Heart right ventricle (tissue), 16 donors: ENCODE results near the gene PPEF2. TPM values are rescaled to one million over a fixed set of nuclear protein-coding genes. Genes with fewer than 3 reads are reported as not detected.

Experiments used
- ATAC-seq, 8 donors: fragments of 200-7000 bp; cut with Tn5 transposase; one replicate each; pipeline ENCODE4 v1.9.1; 2020; ENCODE audit warnings: mild to moderate bottlenecking in 8 of 8, moderate library complexity in 8 of 8, moderate number of reproducible peaks in 1 of 8
- DNase-seq, 2 donors: peaks; one replicate each; pipeline ENCODE4 v3.0.0-alpha.2; 2020
- H3K27ac ChIP-seq, 10 donors: fragments of 200-600 bp; sonication (generic) in 2 of 10; one replicate each; pipeline versions ENCODE4 v1.5.0 to v1.8.0; 2020 to 2022; ENCODE audit warnings: mild to moderate bottlenecking in 3 of 10
- H3K27me3 ChIP-seq, 7 donors: fragments of 200-600 bp; one replicate each; pipeline ENCODE4 v1.8.0; 2021 to 2022; ENCODE audit warnings: mild to moderate bottlenecking in 2 of 7
- H3K36me3 ChIP-seq, 9 donors: fragments of 200-600 bp; sonication (generic) in 1 of 9; one replicate each; pipeline versions ENCODE4 v1.5.0 to v1.8.0; 2020 to 2022; ENCODE audit warnings: mild to moderate bottlenecking in 2 of 9
- H3K4me1 ChIP-seq, 9 donors: fragments of 200-600 bp; sonication (generic) in 1 of 9; one replicate each; pipeline versions ENCODE4 v1.5.0 to v1.8.0; 2020 to 2022; ENCODE audit warnings: mild to moderate bottlenecking in 4 of 9
- H3K4me3 ChIP-seq, 10 donors: fragments of 200-600 bp; sonication (generic) in 2 of 10; one replicate each; pipeline versions ENCODE4 v1.5.0 to v1.8.0; 2020 to 2022; ENCODE audit warnings: mild to moderate bottlenecking in 7 of 10, moderate library complexity in 2 of 10
- H3K9me3 ChIP-seq, 11 donors: fragments of 200-600 bp in 10 of 11; sonication (generic) in 2 of 11; one replicate each; pipeline versions ENCODE4 v1.5.0 to v1.8.0; 2013 to 2022; ENCODE audit warnings: mild to moderate bottlenecking in 2 of 11, control low read depth in 1 of 11, moderate library complexity in 1 of 11
- CTCF ChIP-seq, 9 donors: fragments of 200-600 bp; sonication (generic) in 2 of 9; IDR thresholded peaks; one replicate each; pipeline versions ENCODE4 v1.5.0 to v1.8.0; 2021 to 2022; ENCODE audit warnings: antibody characterized with exemption in 9 of 9, mild to moderate bottlenecking in 5 of 9, moderate library complexity in 1 of 9
- WGBS, 2 donors: extraction: QIAGEN DNeasy Blood & Tissue Kit; methylation state at CpG; one replicate each; pipeline ENCODE4 v1.1.7; 2013; ENCODE audit warnings: inconsistent platforms in 1 of 2; 5-methylcytosine and 5-hydroxymethylcytosine counted together
- intact Hi-C, 10 donors: fragments of 100-400 bp; cut with DNase I; formaldehyde crosslinking; loops; one replicate each; pipeline versions ENCODE4 v1.11.1 to v1.14.2; 2022
- polyA plus RNA-seq, 2 donors: library from polyadenylated mRNA; stranded (reverse); fragments of 200-250 nt; gene quantifications; one replicate each; pipeline ENCODE4 v1.2.3, GENCODE V29; 2013
- total RNA-seq, 10 donors: library from RNA; stranded (reverse); fragmentation: NEBNext Ultra II Directional in 3 of 10; extraction: Animal tissue kit (Norgen Biotek cat#: 25700) in 3 of 10; gene quantifications; one replicate each; pipeline versions ENCODE4 v1.2.1 to v1.2.4, GENCODE V29; 2021 to 2023
- donor health status: Arrhythmogenic right ventricular cardiomyopathy.
- donor health status: ischemic (EF 13 %, LVEDD 7.1; RV severe dilation, severe dysfunction).
- donor health status: healthy with polysubstance abuse.
- donor health status: DM: no; HTN: yes; CAD: no.
- donor health status: DM: no; HTN: no; CAD: no.
- donor health status: ischemic (EF 25% LVEDD 6.9; RV normal size, moderate dysfunction).
- donor health status: ischemic (EF 25% LVEDD 5.7; RV mildly dilated, moderate dysfunction).
- donor health status: healthy.
- donor health status: DM: yes; HTN: yes; CAD: no.
- donor health status: Ischemic cardiomyopathy.
- donor health status: ischemic (EF 35%, LVEDD 5.7; RV mildly dilated, moderate dysfunction).
- donor health status: nonischemic (EF 11% LVEDD 7.7; RV severe dilation, severe dysfunction).
- donor health status: DM: yes; HTN: yes; CAD: no.
- donor health status: PGD.
- donor health status: ischemic (EF 29% LVEDD 5.4; RV normal size, mild dysfunction).
- donor health status: nonischemic (EF 23%, LVEDD 6.1; RV moderate dilation, normal function).

PPEF2 gene
- total and polyA plus RNA-seq, 12 donors: not detected

- no peak for DNase-seq
These were observed 22.1 kb upstream of the PPEF2 start for GRCh38 chr4:75924309-75924827.

GRCh38 chr4:75922588-75922987, 20.3 kb upstream of the PPEF2 start:
- Histone ChIP-seq H3K36me3 (peaks cover 0 to 91% (median 11%) of the 10 kb centered on the region in 9 donors), H3K27ac (no peak overlapping the region), H3K4me3 (no peak overlapping the region), H3K9me3 (no peaks in the 10 kb centered on the region), H3K4me1 (peaks cover 0 to 8% (median 0%) of the 10 kb centered on the region in 9 donors), H3K27me3 (no peaks in the 10 kb centered on the region)
- intact Hi-C loops: no loop called here
- no peak for DNase-seq
- no peak for TF ChIP-seq CTCF (IDR thresholded peaks at IDR 0.05)
- ATAC-seq: no peak
- 84% methylated on average over 1 of the region's 1 CpG for whole genome bisulfite sequencing, 2 donors

More at GRCh38 chr4:75924309-75924827, 22.1 kb upstream of the PPEF2 start:
- Histone ChIP-seq H3K9me3 (no peaks in the 10 kb centered on the region), H3K4me3 (no peak overlapping the region), H3K4me1 (peaks cover 0 to 8% (median 0%) of the 10 kb centered on the region in 9 donors), H3K36me3 (peaks cover 0 to 90% (median 11%) of the 10 kb centered on the region in 9 donors), H3K27ac (no peak overlapping the region), H3K27me3 (no peaks in the 10 kb centered on the region)
- no peak for ATAC-seq
- intact Hi-C loops: no loop called here
- 95 to 96% methylated on average over 5 of the region's 5 CpGs for WGBS, 2 donors
- no peak for TF ChIP-seq CTCF (IDR thresholded peaks at IDR 0.05)

- ATAC-seq (no peak), DNase-seq (no peak)
- Histone ChIP-seq H3K9me3 (no peaks in the 10 kb centered on the region), H3K4me1 (peaks cover 0 to 8% (median 0%) of the 10 kb centered on the region in 9 donors), H3K36me3 (peaks cover 0 to 94% (median 11%) of the 10 kb centered on the region in 9 donors), H3K27ac (no peak overlapping the region), H3K4me3 (no peak overlapping the region), H3K27me3 (no peaks in the 10 kb centered on the region)
- no peak for TF ChIP-seq CTCF (IDR thresholded peaks at IDR 0.05)
- WGBS, 2 donors: 95% methylated on average over 2 of the region's 2 CpGs
- intact Hi-C loops: no loop called here
These were observed 19.7 kb upstream of the PPEF2 start for GRCh38 chr4:75921910-75922309.

GRCh38 chr4:75920327-75920726, 18.1 kb upstream of the PPEF2 start:
- intact Hi-C loops: no loop called here
- no peak for TF ChIP-seq CTCF (IDR thresholded peaks at IDR 0.05)
- Histone ChIP-seq H3K27ac (no peak overlapping the region), H3K4me1 (peaks cover 0 to 13% (median 0%) of the 10 kb centered on the region in 9 donors), H3K36me3 (peaks cover 0 to 87% (median 11%) of the 10 kb centered on the region in 9 donors), H3K4me3 (no peak overlapping the region), H3K9me3 (no peaks in the 10 kb centered on the region), H3K27me3 (no peaks in the 10 kb centered on the region)
- ATAC-seq: peak in 1 of 8 donors; percentile 50
- DNase-seq: no peak
- WGBS, 2 donors: 94 to 96% methylated on average over 4 of the region's 4 CpGs
